ENCODE measurements around the gene FGL2. TPM values are rescaled to one million over a fixed set of nuclear protein-coding genes. Genes with fewer than 3 reads are reported as not detected.

Gene FGL2, protein sequence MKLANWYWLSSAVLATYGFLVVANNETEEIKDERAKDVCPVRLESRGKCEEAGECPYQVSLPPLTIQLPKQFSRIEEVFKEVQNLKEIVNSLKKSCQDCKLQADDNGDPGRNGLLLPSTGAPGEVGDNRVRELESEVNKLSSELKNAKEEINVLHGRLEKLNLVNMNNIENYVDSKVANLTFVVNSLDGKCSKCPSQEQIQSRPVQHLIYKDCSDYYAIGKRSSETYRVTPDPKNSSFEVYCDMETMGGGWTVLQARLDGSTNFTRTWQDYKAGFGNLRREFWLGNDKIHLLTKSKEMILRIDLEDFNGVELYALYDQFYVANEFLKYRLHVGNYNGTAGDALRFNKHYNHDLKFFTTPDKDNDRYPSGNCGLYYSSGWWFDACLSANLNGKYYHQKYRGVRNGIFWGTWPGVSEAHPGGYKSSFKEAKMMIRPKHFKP
- total RNA-seq (2022) (0.14 TPM in 1 of 2 replicates, not detected in the other), Bru-seq, nascent RNA (not detected), BruChase-seq, experiment 1, labeled RNA remaining after a 6-hour chase (percentile 13 among the genes with signal in this experiment), BruChase-seq, experiment 2, labeled RNA remaining after a 2-hour chase (percentile 10 among the genes with signal in this experiment)
- long read RNA-seq, result 0 reads

DNA sequence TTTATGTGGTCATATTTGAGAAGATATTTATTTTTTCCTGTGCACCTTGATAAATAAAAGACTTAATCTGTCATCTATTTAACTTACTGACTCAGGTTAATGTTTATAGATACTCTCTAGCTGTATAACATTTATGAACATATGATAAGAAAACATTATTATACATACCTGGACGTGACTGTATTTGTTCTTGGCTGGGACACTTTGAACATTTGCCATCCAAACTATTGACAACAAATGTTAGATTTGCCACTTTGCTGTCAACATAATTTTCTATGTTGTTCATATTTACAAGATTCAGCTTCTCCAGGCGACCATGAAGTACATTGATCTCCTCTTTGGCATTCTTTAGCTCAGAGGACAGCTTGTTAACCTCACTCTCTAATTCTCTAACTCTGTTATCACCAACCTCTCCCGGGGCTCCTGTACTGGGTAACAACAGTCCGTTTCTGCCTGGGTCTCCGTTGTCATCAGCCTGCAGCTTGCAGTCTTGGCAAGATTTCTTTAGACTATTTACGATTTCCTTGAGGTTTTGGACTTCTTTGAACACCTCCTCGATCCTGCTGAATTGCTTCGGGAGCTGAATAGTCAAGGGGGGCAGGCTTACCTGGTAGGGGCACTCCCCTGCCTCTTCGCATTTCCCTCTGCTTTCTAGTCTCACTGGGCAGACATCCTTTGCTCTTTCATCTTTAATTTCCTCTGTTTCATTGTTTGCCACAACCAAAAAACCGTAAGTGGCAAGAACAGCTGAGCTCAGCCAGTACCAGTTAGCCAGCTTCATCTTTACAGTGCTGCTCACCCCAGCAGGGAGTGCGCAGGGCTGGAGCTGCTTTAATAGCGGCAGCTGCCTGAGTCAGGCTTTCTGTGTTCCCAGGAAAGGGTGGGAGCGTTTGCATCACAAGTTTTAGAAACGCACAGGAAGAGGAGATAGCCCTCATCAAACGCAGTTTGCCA, at the start of gene FGL2:
FGL2 (minus strand) TSS at position 807 of the 954 bp plus-strand sequence; CDS start at position 781, 26 bp downstream.
- peaks cover 19% of the 10 kb centered on the region for H3K4me1 Mint-ChIP-seq (ENCODE audit: low read depth, unreplicated experiment)
- TF ChIP-seq, protein P1, sequence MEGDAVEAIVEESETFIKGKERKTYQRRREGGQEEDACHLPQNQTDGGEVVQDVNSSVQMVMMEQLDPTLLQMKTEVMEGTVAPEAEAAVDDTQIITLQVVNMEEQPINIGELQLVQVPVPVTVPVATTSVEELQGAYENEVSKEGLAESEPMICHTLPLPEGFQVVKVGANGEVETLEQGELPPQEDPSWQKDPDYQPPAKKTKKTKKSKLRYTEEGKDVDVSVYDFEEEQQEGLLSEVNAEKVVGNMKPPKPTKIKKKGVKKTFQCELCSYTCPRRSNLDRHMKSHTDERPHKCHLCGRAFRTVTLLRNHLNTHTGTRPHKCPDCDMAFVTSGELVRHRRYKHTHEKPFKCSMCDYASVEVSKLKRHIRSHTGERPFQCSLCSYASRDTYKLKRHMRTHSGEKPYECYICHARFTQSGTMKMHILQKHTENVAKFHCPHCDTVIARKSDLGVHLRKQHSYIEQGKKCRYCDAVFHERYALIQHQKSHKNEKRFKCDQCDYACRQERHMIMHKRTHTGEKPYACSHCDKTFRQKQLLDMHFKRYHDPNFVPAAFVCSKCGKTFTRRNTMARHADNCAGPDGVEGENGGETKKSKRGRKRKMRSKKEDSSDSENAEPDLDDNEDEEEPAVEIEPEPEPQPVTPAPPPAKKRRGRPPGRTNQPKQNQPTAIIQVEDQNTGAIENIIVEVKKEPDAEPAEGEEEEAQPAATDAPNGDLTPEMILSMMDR (IDR thresholded peaks at IDR 0.05; ENCODE audit: unreplicated experiment), result no peak
- no peak for DNase-seq
- H3K4me3 Mint-ChIP-seq (ENCODE audit: low read depth, unreplicated experiment), result peak within 1 kb of the TSS; percentile 69
- H3K27ac Mint-ChIP-seq (ENCODE audit: unreplicated experiment), result no peak within 1 kb of the TSS
- CTCF ChIA-PET, result interaction anchor here (0.6 kb wide), 1 partner anchor 782 kb away, joined by 4 read pairs; no protein-coding TSS in a partner anchor
- no peaks in the 10 kb centered on the region for H3K36me3 Mint-ChIP-seq (ENCODE audit: insufficient read depth, unreplicated experiment)
- intact Hi-C loops (cut with micrococcal nuclease; ENCODE audit: unreplicated experiment), result no loop called here
- H3K27me3 Mint-ChIP-seq (ENCODE audit: unreplicated experiment), result no peaks in the 10 kb centered on the region
- no peaks in the 10 kb centered on the region for H3K9me3 Mint-ChIP-seq (ENCODE audit: low read depth, unreplicated experiment)
- BruUV-seq (replicated peaks), result no TSS peak

GRCh38 chr7:77248154-77248553, 48.5 kb upstream of the FGL2 start:
- no peak for DNase-seq
- no peaks in the 10 kb centered on the region for H3K27me3 Mint-ChIP-seq (ENCODE audit: unreplicated experiment)
- no peak overlapping the region for H3K4me3 Mint-ChIP-seq (ENCODE audit: low read depth, unreplicated experiment)
- H3K4me1 Mint-ChIP-seq (ENCODE audit: low read depth, unreplicated experiment), result peaks cover 16% of the 10 kb centered on the region
- no peaks in the 10 kb centered on the region for H3K9me3 Mint-ChIP-seq (ENCODE audit: low read depth, unreplicated experiment)
- CTCF ChIA-PET, result interaction anchor here (2.0 kb wide), 1 partner anchor 84 kb away, joined by 22 read pairs; no protein-coding TSS in a partner anchor
- intact Hi-C loops (cut with micrococcal nuclease; ENCODE audit: unreplicated experiment), result loop anchor here (5.0 kb wide), 1 partner anchor 79 kb away; no protein-coding TSS in a partner anchor
- TF ChIP-seq, protein P1 (IDR thresholded peaks at IDR 0.05; ENCODE audit: unreplicated experiment), result no peak
- no TSS peak for BruUV-seq (replicated peaks)
- H3K27ac Mint-ChIP-seq (ENCODE audit: unreplicated experiment), result no peak overlapping the region
- H3K36me3 Mint-ChIP-seq (ENCODE audit: insufficient read depth, unreplicated experiment), result no peaks in the 10 kb centered on the region

DNA sequence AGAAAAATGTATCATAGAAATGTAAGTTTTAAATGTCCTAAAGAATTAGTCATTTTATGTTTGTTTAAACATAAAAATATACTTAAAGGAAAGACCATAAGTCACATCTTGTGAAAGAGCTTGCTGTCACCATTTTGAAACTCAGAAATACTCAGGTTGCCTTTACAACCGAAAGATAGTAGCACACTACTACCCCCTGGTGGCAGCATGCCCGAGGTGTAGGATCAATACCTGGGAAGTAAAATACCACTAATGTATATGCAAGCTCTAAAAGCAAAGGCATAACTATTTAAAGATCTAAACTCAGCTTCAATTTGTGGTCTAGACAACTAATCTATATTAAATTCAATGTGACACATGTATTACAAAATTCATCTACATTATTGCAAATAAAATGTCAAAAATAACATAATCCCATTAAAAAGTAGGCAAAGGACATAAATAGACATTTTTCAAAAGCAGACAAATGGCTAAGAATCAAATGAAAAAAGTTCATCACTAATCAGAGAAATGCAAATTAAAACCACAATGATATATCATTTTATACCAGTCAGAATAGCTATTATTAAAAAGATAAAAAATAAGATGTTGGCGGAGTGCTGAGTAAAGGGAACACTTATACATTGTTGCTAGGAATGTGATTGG, 47.7 kb upstream of the FGL2 start:
- BruUV-seq (replicated peaks), result no TSS peak
- CTCF ChIA-PET, result interaction anchor here (1.0 to 2.0 kb wide), 3 partner anchors 21 to 125 kb away, joined by 3 to 22 read pairs (median 11); partner anchors contain the start of gene CCDC146
- H3K9me3 Mint-ChIP-seq (ENCODE audit: low read depth, unreplicated experiment), result no peaks in the 10 kb centered on the region
- no peak overlapping the region for H3K27ac Mint-ChIP-seq (ENCODE audit: unreplicated experiment)
- TF ChIP-seq, protein P1 (IDR thresholded peaks at IDR 0.05; ENCODE audit: unreplicated experiment), result peak; percentile 46
- H3K36me3 Mint-ChIP-seq (ENCODE audit: insufficient read depth, unreplicated experiment), result no peaks in the 10 kb centered on the region
- peak; percentile 82 for DNase-seq
- H3K4me1 Mint-ChIP-seq (ENCODE audit: low read depth, unreplicated experiment), result peaks cover 16% of the 10 kb centered on the region
- H3K4me3 Mint-ChIP-seq (ENCODE audit: low read depth, unreplicated experiment), result no peak overlapping the region
- H3K27me3 Mint-ChIP-seq (ENCODE audit: unreplicated experiment), result no peaks in the 10 kb centered on the region
- intact Hi-C loops (cut with micrococcal nuclease; ENCODE audit: unreplicated experiment), result loop anchor here (2.0 to 5.0 kb wide), 2 partner anchors 80 to 123 kb away; no protein-coding TSS in a partner anchor

Measured in Calu3 (cell line).